DMS 273 (cell line): ENCODE data around the gene AK1.
"Not testable (repeated sequence)": the region's sequence is repeated elsewhere in the genome, so short reads cannot be mapped to it uniquely, and the experiment has no call there.

ENCODE experiments used
- DNase-seq: peaks from one replicate; lab custom pipeline; 2025; ENCODE audit not compliant: unreplicated experiment; lab: John Stamatoyannopoulos, UW

The AK1 gene

DNA sequence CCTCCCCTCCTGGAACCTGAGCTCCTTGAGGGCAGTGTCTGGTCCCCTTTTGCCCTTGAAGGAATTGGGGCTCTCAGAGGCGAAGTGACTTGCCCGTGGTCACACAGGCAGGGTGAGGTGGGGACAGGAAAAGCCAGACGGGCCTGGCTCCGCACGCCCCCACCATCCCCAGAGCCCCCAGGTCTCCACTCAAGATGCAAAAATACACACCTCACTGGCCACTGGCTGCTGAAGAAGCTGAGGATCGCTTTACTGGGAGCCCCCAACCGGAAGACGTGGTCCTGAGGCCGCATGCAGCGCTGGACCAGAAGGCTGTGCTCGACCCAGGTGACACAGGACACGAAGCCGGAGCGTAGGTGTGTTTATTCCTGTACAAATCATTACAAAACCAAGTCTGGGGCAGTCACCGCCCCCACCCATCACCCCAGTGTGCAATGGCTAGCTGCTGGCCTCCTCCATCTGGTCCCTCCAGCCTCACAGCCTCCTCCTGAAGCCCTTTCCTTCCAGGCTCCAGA is 7.6 kb upstream of the AK1 start:
- DNase-seq: peak; percentile 52

DNA sequence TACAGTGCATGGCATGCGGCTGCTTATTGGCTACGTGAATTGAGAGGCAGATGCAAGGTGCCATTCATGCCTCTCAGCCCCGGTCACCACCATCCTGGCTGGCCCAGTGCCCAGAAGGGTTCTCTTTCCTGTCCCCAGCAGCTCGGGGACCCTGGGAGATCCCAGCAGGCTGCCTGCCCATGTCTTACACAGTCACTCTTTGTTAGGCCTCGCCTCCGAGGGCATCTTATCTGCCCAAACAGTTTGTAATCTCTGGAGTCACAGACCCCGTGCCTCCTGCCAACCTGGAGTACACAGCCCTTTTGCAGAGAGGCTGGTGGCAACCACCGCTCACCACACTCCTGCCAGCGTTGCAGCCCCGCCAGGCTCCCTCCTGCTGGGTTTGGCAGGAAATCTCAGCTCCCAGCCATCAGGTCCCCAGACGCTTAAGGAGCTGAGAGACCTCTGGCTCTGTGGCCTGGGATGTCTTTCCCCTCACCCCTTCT is 7.0 kb upstream of the AK1 start:
- peak; percentile 96 for DNase-seq

DNA sequence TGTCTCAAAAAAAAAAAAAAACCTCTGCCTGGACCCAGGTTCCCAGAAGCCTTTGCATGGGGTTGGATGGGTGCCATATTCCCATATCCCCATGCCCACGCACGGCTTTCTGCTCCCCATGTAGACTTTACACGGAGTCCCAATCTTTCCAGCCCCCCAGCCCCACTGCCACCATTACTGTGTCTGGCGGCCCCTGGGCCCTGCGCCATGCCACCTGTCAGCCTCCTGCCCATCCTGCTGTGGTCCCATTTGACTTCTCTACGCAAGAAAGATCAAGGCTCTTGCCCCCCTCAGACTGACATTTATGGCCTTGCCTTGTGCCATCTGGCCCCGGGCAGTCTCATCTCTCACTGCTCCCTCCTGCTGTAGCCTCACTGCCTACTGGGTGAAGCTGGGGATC is 6.5 kb upstream of the AK1 start:
- DNase-seq: peak; percentile 96

DNA sequence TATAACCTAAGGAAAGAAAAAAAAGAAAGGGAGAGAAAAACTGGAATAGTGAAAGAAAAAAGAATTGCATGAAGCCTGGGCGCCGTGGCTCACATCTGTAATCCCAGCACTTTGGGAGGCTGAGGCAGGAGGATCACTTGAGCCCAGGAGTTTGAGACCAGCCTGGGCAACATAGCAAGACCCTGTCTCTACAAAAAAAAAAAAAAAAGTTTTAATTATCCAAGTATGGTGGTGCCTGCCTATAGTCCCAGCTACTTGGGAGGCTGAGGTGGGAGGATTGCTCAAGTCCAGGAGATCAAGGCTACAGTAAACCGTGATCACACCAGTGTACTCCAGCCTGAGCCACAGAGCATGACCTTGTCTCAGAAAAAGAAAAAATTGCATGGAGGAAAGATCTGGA is 4.2 kb upstream of the AK1 start:
- DNase-seq: not testable (repeated sequence)

DNA sequence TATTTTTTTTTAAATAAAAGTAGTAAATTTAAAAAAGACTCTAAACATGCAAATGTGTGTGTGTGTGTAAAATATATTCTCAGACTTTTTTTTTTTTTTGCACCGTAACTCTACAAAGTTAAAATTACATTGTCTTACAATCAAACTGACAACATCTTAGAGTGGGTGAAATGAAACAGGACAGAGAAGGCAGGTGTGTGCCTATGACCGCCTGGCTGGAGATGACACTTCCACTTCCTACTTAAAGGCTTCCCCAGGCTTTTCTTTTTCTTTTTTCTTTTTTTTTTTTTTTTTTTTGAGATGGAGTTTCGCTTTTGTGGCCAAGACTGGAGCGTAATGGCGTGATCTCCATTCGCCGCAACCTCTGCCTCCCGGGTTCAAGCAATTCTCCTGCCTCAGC is 2.7 kb upstream of the AK1 start:
- DNase-seq: no peak

DNA sequence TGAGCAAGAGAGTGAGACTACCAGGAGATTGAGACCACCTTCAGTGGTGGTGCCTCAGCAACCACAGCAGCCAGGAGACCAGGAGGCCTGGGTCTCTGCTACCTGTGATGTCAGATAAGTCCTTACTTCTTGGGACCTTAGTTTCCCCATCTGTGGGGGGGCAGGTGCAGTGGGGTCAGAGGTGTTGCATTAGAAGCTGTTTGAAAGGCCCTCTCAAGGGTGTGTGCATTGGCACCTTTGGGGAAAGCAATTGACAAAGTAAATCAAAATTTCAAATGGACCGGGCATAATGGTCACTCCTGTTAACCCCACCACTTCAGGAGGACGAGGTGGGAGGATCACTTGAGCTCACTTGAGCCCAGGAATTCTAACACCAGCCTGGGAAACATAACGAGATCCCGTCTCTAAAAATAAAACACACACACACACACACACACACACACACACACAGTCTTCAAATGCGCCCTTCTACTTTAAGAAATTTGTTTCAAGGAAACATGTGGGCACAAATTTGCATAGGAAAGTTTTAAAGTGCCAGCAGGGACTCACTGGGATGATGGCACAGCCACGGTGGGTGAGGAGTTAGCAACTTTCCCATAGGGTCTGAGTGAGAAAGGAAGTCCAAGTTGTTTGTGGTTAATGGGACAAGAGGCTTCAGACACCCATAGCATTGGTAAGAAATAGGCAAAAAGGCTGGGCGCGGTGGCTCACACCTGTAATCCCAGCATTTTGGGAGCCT is 1.3 kb upstream of the AK1 start:
- DNase-seq: peak; percentile 46

DNA sequence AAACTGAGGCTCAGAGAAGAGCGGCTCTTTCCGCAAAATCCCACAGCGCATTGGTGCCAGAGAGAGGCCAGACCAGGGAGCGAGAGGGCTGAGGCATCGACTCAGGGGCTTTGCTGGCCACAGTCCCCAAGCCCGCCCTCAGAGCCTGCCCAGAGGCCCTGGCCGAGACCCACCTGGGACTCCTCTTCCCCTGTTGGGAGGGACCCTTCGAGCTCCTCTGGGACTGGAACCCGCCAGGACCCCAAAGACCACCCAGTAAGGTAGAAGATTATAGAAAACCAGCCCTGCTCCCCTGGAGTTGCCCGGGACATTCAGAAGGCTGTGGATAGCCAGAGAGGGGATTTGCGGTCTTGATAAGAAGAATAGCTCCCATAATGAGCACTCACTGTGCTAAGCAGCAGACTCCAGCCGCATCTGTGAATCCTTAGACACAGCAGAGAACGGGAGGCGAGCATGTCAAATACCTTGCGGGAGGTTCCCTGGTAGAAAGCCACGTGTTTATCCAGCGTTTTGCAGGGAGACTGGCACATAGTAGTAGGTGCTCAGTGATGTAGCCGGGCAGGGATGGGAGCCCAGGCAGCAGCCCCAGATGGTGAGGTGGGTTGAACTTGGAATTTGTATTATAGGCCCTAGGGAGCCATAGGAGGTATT is 651 bp upstream of the AK1 start:
- peak; percentile 61 for DNase-seq

DNA sequence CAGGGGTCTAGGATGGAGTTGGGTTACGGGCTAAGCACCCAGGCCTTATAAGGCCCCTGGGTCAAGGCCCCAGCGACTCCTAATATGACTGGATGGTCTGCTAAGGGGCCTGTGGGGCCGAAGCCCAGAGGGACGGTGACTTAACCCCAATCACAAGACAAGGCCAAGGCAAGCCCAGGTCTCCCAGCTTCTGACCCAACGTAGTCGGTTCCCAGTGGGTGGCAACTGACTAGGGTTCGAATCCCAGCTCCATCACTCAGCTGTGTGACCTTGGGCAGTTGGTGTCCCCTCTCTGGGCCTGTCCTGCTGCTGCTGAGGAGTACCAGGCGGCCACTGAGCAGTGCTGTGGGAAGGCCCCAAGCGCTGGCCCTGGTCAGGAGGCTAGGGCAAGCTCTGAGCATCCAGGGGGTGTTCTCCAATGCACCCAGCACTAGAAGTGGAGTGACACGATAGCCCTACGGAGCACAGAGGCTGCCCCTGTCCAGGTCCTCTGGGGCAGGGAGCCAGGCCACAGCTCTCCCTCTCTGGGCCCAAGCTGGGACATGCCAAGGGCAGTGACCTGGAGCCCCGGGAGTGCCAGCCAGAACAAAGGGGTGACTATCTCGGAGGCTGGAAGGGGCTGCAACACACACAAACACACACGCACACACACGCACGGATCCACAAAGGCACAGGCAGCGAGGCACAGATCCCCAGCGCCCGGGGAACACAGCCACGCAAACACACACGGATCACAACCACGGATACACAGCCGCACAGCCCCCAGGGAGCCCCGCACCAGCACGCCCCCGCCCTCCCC is 512 bp downstream of the AK1 start:
- no peak for DNase-seq

DNA sequence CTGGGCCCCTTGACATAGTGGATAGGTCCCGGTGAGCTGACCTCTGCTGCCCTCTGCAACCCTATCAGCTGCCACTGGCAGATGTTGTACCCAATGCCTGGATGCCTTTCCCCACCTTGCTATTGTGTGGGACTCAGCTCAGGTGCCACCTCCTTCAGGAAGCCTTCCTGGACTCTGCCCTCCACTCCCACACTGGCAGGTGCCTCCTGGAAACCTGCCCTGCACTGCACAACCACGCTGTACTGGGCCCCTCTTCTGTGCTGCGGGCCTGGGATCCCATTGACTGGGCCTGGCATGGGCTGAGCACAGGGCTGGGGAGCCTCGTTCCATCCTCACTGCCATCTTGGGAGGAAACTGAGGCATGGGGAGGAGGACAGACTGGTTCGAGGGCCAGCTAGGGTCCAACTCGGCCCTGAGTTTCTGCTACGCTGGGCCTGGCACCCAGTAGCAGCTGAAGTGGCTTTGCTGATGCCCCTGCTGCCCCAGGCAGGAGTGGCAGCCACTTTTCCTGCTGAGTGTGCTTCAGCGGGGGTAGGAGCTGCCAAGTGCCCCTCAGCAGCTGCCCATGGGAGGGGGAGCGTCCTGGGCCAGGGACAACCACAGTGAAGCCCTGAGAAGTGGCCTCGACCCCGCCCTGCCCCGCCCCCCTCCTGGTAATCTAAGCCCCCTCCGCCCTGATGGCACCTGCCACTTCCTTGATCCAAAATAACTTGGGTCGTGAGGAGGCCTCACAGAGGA is 1.3 kb downstream of the AK1 start:
- no peak for DNase-seq

DNA sequence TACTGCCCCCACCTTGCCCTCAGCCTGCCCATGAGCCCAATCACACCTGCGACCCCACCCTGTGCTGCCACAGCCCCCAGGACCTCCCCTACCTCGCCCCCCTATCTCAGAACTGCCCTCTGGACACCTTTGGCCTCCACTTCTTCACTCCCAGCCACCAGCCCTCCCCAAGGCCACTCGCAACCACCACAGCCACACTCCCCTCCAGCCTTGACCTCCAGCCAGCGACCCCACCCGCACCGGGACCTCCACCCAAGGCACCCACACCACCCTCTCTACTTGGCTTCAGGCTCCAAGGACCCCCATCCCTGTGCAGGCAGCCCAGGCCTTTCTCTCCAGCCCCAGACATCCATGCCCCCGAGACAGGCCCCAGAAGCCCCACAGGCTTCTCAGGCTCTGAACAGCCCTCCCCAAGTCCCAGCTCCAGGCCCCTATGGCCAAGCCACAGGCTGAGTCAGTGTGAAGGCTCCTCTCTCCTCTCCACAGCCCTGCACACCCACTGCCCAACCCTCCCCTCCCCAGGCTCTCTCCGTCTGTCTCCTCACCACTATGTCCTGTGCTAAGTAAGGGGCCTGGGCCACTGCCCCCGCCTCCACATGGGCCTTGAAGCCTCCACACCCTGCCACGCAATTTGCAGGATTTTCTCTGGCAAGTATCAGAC is 2.0 kb downstream of the AK1 start:
- DNase-seq: no peak

DNA sequence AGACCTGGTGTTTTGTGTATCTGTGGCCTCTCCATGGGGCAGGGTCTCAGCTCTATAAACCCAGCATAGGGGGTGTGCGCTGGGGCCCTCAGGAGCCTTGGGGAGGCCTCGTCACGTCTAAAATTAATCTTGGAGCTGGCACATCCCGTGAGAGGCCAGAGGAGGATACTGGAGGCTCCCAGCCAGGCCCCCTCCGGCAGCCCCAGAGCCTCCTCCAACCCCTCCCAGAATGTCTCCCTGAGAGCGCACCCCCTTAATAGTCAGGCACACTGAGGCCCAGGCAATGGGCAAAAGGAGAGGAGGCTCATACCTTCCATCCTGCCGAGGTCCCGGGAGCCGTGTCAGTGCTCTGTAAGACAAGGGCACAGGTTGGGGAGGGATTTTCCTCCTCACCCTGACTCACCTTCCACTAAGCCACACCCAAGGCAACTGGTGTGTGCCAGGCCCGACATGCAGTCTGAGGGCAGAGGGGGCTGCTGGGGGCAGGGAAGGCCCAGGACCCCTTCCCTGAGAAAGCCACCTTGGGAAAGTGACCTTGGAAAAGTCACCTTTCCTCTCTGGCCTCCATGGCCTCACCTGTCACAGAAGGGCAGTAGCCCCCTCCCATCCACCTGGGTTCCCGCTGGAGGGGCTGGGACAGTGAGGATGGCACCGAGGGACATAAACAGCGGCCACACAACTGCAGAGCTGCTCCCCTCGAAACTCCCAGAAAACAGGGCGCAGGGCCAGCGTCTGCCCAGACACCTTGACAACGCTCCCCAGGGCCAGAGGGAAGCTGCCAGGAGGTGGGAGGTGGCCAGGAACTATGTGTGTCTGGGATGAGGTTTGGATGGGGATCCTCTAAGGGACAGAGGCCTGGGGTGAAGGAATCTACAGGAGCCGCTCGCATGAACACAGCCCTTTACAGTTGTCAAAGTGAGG is 2.9 kb downstream of the AK1 start:
- DNase-seq: peak; percentile 29

DNA sequence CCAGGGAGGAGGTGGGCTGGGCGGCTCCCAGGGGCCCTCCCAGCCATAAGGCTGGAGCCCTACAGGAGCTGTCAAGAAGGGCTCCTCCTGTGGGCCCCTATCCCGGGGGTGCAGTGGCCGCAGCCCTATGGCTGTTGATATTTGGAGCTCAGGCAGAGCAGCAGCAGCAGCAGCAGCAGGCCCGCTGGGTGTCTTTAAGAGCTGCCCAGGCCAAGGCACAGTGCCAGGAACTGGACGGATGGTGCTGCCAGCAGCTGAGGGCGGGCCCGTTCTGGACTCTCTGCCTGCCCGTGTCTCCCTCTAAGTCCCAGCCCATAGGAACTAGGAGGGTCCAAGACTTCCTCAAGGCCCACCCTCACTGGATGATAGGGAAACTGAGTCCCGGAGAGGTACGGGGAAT is 3.6 kb downstream of the AK1 start:
- DNase-seq: peak; percentile 35

DNA sequence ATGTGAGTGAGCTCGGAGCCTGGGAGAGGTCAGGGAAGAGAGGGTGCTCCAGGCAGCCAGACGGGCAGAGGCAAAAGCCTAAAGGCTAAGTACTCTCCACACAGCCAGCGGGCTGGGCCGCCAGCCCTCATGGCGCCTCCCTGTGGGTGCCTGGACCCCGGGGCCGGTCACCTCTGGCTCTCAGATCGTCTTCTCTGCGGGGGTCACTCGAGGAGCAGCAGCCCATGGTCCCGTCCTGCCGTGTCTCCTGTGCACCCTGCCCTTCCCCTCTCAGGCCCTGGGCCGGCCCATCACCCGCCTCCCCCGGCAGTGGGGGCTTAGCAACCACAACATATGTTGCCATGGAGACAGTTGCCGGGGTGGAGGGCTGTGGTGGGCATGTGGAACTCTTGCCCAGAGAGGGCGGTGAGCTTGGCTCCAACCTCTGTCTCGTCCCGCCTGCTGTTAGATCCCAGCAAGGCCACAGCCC is 4.2 kb downstream of the AK1 start:
- peak; percentile 61 for DNase-seq

DNA sequence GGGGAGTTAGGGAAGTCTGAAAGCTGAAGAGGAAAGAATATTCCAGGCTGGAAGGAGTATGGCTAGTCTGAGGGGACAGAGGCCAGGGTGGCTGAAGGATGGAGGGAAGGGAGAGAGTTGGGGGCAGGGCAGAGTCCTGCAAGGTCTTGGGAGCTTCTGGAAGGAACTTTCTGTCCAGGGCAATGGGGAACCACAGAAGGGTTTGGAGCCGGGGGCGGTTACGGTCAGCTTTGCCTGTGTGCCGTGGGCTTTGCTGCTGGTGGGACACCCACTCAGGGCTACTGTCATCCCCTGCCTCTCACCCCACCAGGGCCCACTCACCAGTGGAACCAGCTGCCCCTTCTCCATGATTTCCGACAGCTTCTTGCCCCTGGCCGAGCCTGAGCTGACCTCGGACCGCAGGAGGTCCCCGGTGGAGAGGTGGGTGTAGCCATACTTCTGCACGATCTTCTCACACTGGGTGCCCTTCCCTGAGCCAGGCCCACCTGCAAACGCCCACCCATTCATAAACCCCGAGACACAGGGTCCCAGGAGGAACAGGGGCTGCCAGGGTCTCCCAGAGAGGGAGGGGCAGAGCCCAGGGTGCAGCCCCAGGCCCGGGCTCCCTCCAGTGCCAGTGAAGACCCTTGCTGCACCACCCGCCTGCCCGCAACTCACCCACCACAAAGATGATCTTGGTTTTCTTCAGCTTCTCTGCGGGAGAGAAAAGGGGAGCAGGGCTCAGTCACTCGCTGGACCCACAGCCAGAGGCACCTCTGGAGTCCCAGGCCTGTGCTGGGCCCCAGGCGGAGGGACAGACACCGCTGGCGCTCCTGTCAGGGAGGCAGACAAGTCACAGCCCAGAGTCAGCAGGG is 4.9 kb downstream of the AK1 start:
- DNase-seq: no peak

DNA sequence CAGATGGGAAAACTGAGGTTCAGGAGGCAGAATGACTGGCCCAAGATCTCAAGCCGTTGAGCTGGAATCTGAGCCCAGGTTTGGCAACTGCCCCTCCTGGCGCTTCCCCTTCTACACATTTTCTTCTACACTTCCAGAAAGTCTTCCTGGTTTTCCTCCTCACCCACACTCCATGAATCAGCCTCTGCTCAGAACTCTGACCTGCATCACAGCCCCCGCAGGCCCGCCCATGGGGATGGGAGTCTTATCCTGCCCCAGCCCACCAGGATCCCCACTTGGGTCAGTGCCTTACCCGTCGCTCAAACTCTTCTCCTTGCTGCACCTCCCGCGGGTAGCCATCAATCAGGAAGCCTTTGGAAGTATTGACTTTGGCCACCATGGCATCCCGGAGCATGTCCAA is 5.9 kb downstream of the AK1 start:
- no peak for DNase-seq

DNA sequence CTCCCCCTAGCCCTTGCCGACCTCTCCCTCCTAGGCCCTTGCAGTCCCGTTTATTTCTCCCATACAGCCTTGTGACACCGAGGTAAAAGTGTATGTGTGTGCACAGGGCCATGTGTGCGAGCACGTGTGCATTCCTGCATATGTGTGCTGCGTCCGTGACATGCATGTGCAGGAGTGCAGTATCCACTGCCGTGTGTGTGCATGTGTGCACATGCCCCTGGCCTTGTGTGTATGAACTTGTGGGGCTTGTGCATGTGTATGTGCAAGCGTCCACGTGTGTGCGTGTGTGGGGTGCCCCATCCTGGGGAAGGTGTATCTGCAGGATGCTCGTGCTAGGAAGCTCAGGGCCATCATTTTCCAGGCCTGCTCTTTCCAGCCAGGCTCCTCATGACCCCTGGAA is 6.6 kb downstream of the AK1 start:
- DNase-seq: no peak

DNA sequence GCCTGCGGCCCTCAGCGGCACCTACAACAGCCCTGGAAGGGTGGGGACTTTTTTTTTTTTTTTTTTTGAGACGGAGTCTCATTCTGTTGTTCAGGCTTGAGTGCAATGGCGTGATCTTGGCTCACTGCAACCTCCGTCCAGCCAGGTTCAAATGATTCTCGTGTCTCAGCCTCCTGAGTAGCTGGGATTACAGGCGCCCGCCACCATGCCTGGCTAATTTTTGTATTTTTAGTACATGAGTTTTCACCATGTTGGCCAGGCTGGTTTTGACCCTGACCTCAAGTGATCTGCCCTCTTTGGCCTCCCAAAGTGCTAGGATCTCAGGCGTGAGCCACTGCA is 7.4 kb downstream of the AK1 start:
- not testable (repeated sequence) for DNase-seq

DNA sequence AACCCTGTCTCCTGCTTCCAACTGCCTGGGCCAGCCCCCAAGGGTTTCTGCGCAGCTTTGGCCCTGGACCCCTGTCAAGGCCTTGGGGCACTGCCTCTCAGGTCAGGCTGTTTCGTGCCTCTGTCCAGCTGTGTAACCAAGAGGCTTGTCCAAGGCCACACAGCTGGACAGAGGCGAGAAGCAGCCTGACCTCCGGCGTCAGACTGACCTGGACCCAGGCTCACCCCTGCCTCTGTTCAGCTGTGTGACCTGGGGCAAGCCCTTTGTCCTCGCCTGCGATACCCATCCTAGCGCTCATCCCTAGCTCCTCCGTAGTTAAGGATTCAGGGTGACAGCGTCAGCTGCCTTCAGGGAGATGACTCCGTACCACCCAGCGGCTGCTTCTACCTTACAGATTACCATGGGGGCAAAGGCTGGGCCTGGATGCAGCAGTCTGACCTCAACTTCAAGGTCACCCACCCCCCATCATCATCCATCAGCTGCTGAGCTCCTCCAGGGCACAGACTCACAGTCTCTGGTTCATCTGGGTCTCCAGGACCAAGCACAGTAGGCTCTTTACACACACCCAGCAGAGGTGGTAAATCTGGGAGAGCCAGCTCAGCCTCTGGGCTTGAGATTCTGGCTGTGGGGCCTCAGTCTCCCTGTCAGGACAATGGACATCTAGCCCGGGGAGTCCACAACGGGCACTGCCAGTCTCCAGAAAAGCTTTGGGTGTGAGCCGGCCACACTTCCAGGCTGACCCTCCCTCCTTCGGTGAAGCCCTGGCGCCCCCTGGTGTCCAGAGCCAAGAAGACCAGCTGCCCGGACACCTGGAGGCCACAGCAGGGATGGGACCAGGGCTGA is 7.9 kb downstream of the AK1 start:
- peak; percentile 91 for DNase-seq
